GM18511 (cell line): ENCODE results near the gene PDE10A.
A peak's percentile ranks its signal among the peaks of the same experiment; 100 is the strongest.
"Not testable (repeated sequence)": the region's sequence is repeated elsewhere in the genome, so short reads cannot be mapped to it uniquely, and the experiment has no call there.

Source experiments
- ATAC-seq: cut with Tn5 transposase; IDR thresholded peaks from one replicate; pipeline ENCODE4 v1.9.1; 2021; ENCODE audit warnings: mild to moderate bottlenecking, moderate library complexity; ENCODE audit not compliant: unreplicated experiment

Gene PDE10A

DNA sequence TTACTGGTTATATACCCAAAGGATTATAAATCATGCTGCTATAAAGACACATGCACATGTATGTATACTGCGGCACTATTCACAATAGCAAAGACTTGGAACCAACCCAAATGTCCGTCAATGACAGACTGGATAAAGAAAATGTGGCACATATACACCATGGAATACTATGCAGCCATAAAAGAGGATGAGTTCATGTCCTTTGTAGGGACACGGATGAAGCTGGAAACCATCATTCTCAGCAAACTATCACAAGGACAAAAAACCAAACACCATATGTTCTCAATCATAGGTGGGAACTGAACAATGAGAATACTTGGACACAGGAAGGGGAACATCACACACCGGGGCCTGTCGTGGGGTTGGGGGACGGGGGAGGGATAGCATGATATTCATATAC, 104.9 kb downstream of the PDE10A start:
- not testable (repeated sequence) for ATAC-seq

DNA sequence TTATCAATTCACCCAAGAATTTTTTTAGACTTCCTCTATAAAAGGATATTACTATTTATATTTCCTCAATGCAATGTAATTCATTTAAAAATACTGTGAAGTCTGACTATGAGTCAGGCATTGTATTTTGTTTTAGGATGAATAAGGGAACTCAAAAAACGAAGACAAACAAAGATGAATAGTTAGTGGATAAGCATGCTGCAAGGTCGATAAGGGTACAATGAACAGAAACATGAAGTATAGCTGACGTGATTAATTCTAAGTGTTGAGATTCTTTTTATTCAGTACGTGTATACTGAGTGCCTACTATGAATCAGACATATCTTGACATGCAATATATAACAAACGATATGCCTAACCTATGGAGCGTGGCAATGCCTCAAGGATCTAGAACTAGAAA, 105.4 kb downstream of the PDE10A start:
- ATAC-seq = no peak

DNA sequence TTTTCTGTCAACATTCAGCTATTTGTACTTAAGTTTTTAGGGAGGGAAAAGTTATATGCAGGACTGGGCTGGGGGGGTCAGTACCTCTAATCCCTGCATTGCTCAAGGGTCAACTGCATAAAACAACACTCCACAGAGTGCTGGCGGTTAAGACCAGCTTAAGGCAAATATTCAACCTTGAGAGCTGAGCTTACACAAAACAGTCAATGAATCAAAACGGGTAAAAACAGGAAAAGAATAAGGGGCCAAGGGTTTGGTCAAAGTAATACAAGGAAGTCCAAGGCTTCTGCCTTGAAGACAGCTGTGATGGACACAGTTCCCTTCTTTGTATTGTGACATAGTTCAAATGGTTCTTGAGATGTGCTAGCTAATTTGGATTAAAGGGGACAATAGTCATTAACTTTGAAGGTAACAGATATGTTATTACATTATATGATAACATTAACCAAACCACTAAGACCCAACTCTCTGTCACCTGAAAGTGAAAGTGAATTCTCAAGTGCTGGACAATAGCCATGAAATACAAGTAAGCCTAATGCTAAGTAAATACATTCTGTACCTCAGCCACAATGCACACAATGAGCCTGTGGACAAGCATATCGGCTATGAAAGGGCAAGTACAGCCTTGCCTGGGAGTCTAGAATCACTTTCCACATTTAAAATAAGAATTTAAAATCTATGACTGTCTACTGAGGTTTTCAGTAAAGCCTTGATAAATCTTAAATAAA, 106.8 kb downstream of the PDE10A start:
- ATAC-seq = peak; percentile 56

- ATAC-seq = not testable (repeated sequence)
Measured at GRCh38 chr6:165554644-165555043, 108.4 kb downstream of the PDE10A start.

- no peak for ATAC-seq
Measured at GRCh38 chr6:165552248-165552736, 110.7 kb downstream of the PDE10A start.

GRCh38 chr6:165551828-165552227, 111.2 kb downstream of the PDE10A start:
- no peak for ATAC-seq

DNA sequence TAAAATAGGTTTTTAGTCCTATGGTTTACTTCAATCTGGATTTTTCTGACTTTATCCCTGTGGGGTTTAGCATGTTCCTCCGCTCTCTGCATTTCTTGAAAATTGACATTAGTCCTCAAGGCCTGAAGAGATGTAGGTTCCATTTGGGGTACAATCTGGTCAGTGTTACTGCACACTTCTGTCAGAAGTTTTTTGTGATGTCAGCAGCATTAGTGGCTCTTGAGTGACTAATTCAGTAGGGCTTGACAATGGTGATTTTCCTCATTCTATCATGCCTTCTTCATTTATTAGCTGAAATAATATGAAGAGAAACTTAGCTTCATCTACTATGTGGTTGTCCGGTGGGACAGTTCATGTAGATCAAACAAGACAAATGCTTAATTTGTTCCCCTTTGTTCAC, 114.6 kb downstream of the PDE10A start:
- ATAC-seq = no peak

DNA sequence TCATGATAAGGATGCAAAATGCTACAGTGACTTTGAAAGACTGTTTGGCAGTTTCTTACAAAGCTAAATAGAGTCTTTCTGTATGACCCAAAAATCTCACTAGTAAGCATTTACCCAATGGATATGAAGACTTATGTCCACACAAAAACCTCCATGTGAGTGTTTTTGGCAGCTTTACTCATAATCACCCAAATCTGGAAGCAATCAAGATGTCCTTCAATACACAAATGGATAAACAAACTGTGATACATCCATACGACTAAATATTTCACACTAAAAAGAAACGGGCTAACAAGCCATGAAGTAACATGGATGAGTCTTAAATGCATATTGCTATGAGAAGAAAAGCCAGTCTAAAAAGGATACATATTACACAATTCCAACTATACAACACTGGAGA, 117.2 kb downstream of the PDE10A start:
- ATAC-seq = no peak

DNA sequence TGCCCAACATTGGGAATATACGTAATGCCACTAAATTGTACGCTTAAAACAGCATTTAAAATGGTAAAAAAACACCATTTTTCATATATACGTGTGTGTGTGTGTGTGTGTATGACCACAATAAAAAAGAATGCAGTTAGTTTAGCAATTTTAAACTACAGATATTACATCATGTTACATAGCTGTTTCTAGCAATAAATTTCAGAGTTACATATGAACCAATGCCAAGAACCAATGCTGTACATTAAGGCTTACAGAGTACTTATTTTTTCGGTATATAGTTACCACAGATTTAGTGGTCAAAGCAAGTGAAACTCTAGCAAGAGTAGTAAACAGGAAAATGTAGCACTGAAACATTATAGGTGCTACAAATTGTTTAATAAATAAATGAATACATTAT, 119.3 kb downstream of the PDE10A start:
- no peak for ATAC-seq

GRCh38 chr6:165536911-165537310, 126.1 kb downstream of the PDE10A start:
- no peak for ATAC-seq

- ATAC-seq = no peak
Measured at GRCh38 chr6:165519316-165519715, 143.7 kb downstream of the PDE10A start.

- ATAC-seq = no peak
Measured at GRCh38 chr6:165515963-165516624, 146.9 kb downstream of the PDE10A start.

- no peak for ATAC-seq
Measured at GRCh38 chr6:165514621-165515020, 148.4 kb downstream of the PDE10A start.

DNA sequence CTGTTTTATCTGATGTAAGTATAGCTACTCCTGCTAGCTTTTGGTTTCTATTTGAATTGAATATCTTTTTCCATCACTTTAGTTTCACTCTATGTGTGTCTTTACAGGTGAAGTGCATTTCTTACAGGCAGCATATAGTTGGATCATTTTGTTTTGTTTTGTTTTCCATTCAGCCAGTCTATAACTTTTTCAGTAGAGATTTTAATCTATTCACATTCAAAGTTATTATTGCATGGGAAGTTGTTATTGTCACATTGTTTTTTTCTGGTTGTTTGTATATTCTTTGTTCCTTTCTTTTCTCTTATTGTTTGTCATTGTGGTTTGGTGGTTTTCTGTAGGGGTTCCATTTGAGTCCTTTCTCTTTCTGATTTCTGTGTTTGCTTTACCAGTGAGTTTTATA, 151.2 kb downstream of the PDE10A start:
- ATAC-seq = peak; percentile 92

GRCh38 chr6:165508321-165508869, 154.6 kb downstream of the PDE10A start:
- no peak for ATAC-seq

GRCh38 chr6:165506657-165507056, 156.4 kb downstream of the PDE10A start:
- ATAC-seq = no peak

- ATAC-seq = not testable (repeated sequence)
Measured at GRCh38 chr6:165500214-165500907, 162.7 kb downstream of the PDE10A start.

GRCh38 chr6:165497472-165497871, 165.6 kb downstream of the PDE10A start:
- ATAC-seq = no peak

- no peak for ATAC-seq
Measured at GRCh38 chr6:165488624-165489295, 174.3 kb downstream of the PDE10A start.

DNA sequence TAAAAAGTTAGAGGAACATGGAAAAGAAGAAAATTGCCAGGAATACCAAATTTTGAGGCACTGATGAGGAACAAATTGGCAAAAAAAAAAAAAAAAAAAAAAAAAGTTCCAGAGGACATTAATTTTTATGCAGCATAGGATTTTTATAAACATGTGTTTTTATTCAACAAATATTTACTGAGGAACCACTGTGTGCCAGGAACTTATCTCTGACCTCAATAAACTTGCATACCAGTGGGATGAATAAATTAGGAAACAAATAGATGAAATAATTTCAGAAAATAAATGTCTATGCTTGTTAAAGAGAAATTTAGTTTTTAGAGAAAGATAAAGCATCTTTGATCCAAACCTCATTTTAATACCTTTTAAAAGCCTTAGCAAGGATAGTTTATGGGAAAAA, 175.1 kb downstream of the PDE10A start:
- ATAC-seq = no peak

GRCh38 chr6:165487347-165487746, 175.7 kb downstream of the PDE10A start:
- ATAC-seq = no peak
